ENCODE data around the gene TARBP2.
"Not testable (repeated sequence)": the region's sequence is repeated elsewhere in the genome, so short reads cannot be mapped to it uniquely, and the experiment has no call there.

- TF ChIP-seq CTCF, POLR2A (IDR thresholded peaks at IDR 0.05): not testable (repeated sequence)
Observed at GRCh38 chr12:53481458-53481857, 19.6 kb upstream of the TARBP2 start.
